ENCODE measurements around the gene OTOF. TPM values are rescaled to one million over a fixed set of nuclear protein-coding genes. Genes with fewer than 3 reads are reported as not detected.

The OTOF gene
- total and polyA plus RNA-seq, 9 donors, result under 0.01 to 0.37 (median 0.17) TPM; not detected in 2

DNA sequence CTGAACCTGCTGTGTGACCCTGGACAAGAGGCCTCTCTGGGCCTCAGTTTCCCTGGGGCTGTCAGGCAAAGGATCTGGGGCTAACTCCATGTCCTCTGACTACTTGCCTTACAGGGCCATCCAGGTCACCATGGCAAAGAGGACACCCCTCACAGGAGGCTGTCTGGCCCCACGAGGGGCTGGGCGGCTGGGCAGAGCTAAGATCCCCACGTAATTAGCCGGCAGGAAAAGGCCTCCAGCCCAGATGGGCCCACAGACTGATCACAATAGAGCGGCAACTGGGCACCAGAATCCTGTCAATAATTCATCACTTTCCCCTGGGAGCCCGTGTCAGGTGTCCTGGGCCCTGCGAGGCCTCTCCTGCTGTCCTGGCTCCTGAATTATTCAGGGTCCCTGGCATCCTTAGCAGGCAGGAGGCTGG is 44.8 kb upstream of the OTOF start:
- intact Hi-C loops (cut with DNase I), result no loop called here
- WGBS, 3 donors, result 78 to 89% (median 84%) methylated on average over 7 of the region's 7 CpGs
- no peak overlapping the region for H3K4me3 ChIP-seq

DNA sequence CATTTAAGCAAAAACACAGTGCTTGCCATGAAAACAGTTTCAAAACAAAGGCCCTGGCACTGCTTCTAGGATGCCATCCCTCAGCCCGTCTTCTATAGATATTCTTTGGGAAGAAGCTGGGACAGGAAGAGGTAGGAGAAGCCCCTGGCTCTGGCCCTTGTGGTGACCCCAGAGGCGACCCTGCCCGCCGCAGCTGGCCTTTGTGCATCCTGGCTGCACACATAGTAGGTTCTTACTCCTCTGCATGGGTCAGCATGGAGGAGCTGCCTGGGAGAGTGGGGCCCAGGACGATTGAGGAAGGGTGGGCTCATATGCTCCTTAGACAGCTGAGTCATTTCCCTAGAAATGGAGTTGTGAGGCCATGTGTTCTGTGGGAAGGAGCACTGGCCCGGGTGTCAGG is 44.4 kb upstream of the OTOF start:
- H3K9me3 ChIP-seq, result no peaks in the 10 kb centered on the region
- DNase-seq, result no peak
- 62 to 68% (median 63%) methylated on average over 6 of the region's 6 CpGs for WGBS, 3 donors
- no peaks in the 10 kb centered on the region for H3K4me1 ChIP-seq (ENCODE audit: insufficient read depth)
- intact Hi-C loops (cut with DNase I), result no loop called here
- H3K36me3 ChIP-seq, result no peaks in the 10 kb centered on the region
- no peaks in the 10 kb centered on the region for H3K27me3 ChIP-seq
- TF ChIP-seq, protein P1, sequence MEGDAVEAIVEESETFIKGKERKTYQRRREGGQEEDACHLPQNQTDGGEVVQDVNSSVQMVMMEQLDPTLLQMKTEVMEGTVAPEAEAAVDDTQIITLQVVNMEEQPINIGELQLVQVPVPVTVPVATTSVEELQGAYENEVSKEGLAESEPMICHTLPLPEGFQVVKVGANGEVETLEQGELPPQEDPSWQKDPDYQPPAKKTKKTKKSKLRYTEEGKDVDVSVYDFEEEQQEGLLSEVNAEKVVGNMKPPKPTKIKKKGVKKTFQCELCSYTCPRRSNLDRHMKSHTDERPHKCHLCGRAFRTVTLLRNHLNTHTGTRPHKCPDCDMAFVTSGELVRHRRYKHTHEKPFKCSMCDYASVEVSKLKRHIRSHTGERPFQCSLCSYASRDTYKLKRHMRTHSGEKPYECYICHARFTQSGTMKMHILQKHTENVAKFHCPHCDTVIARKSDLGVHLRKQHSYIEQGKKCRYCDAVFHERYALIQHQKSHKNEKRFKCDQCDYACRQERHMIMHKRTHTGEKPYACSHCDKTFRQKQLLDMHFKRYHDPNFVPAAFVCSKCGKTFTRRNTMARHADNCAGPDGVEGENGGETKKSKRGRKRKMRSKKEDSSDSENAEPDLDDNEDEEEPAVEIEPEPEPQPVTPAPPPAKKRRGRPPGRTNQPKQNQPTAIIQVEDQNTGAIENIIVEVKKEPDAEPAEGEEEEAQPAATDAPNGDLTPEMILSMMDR (IDR thresholded peaks at IDR 0.05), result no peak
- TF ChIP-seq EP300 (IDR thresholded peaks at IDR 0.05), result no peak
- TF ChIP-seq POLR2A (IDR thresholded peaks at IDR 0.05), result no peak
- no peak overlapping the region for H3K27ac ChIP-seq
- no peak overlapping the region for H3K4me3 ChIP-seq

More for the DNA sequence above, 44.8 kb upstream of the OTOF start:
- DNase-seq, result no peak
- TF ChIP-seq POLR2A (IDR thresholded peaks at IDR 0.05), result no peak
- TF ChIP-seq, protein P1 (IDR thresholded peaks at IDR 0.05), result no peak
- TF ChIP-seq EP300 (IDR thresholded peaks at IDR 0.05), result no peak
- no peaks in the 10 kb centered on the region for H3K4me1 ChIP-seq (ENCODE audit: insufficient read depth)
- H3K36me3 ChIP-seq, result no peaks in the 10 kb centered on the region
- no peak overlapping the region for H3K27ac ChIP-seq
- no peaks in the 10 kb centered on the region for H3K9me3 ChIP-seq
- no peaks in the 10 kb centered on the region for H3K27me3 ChIP-seq

DNA sequence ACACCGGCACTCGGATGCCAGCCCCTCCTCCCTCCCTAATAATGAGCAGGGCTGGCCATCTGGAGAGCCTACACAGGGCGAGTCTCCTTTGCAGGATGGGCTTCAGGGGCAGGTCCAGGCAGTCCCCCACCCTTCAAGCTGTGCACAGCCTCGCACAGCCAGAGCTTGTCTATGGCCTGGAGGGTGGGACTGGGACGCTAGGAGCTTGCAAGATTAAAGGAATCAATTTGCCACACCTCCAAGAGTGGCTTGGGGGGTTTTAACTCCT is 43.9 kb upstream of the OTOF start:
- no peaks in the 10 kb centered on the region for H3K4me1 ChIP-seq (ENCODE audit: insufficient read depth)
- no peaks in the 10 kb centered on the region for H3K27me3 ChIP-seq
- 13 to 25% (median 19%) methylated on average over 5 of the region's 5 CpGs for WGBS, 3 donors
- no peak overlapping the region for H3K27ac ChIP-seq
- DNase-seq, result no peak
- TF ChIP-seq EP300 (IDR thresholded peaks at IDR 0.05) (no peak), POLR2A (IDR thresholded peaks at IDR 0.05) (no peak)
- TF ChIP-seq, protein P1 (IDR thresholded peaks at IDR 0.05), result no peak
- H3K36me3 ChIP-seq, result no peaks in the 10 kb centered on the region
- intact Hi-C loops (cut with DNase I), result no loop called here
- no peaks in the 10 kb centered on the region for H3K9me3 ChIP-seq
- no peak overlapping the region for H3K4me3 ChIP-seq

DNA sequence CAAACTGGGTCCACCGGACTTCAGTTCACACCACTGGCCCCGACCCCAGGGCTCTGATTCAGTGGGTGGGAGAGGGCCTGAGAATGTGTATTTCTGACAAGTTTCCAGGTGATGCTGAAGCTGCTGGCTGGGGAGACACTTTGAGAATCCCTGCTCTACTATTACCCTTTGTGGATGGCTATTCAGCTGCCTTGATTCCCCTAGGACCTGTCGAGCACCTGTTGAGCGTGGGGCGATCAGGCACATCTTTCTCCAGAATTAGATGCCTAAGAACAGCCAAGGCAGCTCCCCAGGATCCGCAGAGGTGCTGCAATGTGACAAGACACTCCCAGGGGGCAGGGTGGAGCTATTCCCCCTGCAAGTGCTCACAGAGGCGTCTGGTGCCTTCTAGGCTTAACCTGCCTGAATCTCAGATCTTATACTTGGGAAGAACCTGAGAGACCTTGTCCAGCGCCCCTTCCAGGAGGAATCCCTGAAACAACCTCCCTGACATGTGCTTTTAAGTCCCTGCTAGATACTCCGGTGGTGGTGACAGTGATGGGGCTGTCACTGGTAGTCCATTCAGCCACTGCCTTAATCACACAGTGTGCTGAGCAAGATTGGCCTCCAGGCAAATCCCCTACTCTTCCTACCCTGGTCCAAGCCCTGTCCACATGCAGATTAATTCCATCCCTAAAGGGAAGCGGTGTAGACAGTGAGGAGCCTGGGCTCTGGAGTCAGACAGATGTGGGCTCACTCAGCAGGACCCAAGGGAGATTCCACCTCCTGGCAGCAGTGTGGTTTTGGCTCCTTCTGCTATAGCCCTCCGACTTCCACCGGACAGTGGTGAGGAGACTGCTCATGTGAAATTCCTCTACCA is 43.4 kb upstream of the OTOF start:
- Histone ChIP-seq H3K27me3 (no peaks in the 10 kb centered on the region), H3K27ac (no peak overlapping the region), H3K9me3 (no peaks in the 10 kb centered on the region), H3K36me3 (no peaks in the 10 kb centered on the region), H3K4me1 (ENCODE audit: insufficient read depth) (no peaks in the 10 kb centered on the region), H3K4me3 (no peak overlapping the region)
- no peak for DNase-seq
- intact Hi-C loops (cut with DNase I), result no loop called here
- no peak for TF ChIP-seq EP300 (IDR thresholded peaks at IDR 0.05)
- WGBS, 3 donors, result 53 to 59% (median 57%) methylated on average over 11 to 12 of the region's 12 CpGs

DNA sequence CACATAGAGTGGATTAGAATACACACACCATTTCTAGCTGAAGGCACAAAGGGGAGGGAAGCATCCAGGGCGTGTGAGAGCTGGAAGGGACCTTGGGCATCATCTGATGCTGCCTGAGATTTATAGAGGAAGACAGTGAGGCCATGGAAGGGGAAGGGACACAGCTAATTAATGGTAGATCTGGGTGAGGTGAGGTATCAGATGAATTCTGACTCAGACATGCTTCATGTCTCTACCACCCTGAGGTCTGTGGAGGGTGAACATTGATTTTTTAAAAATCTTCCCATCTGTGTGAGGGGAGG is 42.2 kb upstream of the OTOF start:
- intact Hi-C loops (cut with DNase I), result no loop called here
- no peak for DNase-seq
- WGBS, 3 donors, result 35 to 50% (median 40%) methylated on average over 1 of the region's 1 CpG

More for the DNA sequence above, 42.2 kb upstream of the OTOF start:
- no peak for TF ChIP-seq EP300 (IDR thresholded peaks at IDR 0.05)
- TF ChIP-seq, protein P1 (IDR thresholded peaks at IDR 0.05), result no peak
- TF ChIP-seq POLR2A (IDR thresholded peaks at IDR 0.05), result no peak
- no peaks in the 10 kb centered on the region for H3K9me3 ChIP-seq
- H3K4me1 ChIP-seq (ENCODE audit: insufficient read depth), result no peaks in the 10 kb centered on the region
- no peak overlapping the region for H3K27ac ChIP-seq
- no peak overlapping the region for H3K4me3 ChIP-seq
- no peaks in the 10 kb centered on the region for H3K27me3 ChIP-seq
- H3K36me3 ChIP-seq, result no peaks in the 10 kb centered on the region
